NB4 (cell line): ENCODE measurements around the gene GBA3.

Source experiments
- POLR2A ChIP-seq: IDR thresholded peaks from 2 replicates; pipeline ENCODE4 v1.6.1; 2011; ENCODE audit warnings: mild to moderate bottlenecking; ENCODE audit not compliant: insufficient read length; ENCODE audit errors: extremely low read depth
- TF ChIP-seq, protein P1 (sequence below): IDR thresholded peaks from one replicate; pipeline ENCODE4 v1.5.1; 2012; ENCODE audit warnings: low read depth, low read length
- TF ChIP-seq, protein P2 (sequence below): IDR thresholded peaks from 2 replicates; pipeline ENCODE4 v1.6.1; 2011; ENCODE audit warnings: low read depth, low read length

GRCh38 chr4:22672944-22673343 lies 19.8 kb upstream of the GBA3 start:
- TF ChIP-seq, protein P1, sequence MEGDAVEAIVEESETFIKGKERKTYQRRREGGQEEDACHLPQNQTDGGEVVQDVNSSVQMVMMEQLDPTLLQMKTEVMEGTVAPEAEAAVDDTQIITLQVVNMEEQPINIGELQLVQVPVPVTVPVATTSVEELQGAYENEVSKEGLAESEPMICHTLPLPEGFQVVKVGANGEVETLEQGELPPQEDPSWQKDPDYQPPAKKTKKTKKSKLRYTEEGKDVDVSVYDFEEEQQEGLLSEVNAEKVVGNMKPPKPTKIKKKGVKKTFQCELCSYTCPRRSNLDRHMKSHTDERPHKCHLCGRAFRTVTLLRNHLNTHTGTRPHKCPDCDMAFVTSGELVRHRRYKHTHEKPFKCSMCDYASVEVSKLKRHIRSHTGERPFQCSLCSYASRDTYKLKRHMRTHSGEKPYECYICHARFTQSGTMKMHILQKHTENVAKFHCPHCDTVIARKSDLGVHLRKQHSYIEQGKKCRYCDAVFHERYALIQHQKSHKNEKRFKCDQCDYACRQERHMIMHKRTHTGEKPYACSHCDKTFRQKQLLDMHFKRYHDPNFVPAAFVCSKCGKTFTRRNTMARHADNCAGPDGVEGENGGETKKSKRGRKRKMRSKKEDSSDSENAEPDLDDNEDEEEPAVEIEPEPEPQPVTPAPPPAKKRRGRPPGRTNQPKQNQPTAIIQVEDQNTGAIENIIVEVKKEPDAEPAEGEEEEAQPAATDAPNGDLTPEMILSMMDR = no peak
- no peak for TF ChIP-seq POLR2A
- TF ChIP-seq, protein P2, sequence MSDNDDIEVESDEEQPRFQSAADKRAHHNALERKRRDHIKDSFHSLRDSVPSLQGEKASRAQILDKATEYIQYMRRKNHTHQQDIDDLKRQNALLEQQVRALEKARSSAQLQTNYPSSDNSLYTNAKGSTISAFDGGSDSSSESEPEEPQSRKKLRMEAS = no peak
